Thyroid gland (tissue), 4 donors: ENCODE data around the gene PLXNA1.

ENCODE experiments used
- POLR2A ChIP-seq, 2 donors: fragments of 450-650 bp; IDR thresholded peaks; one replicate each; pipeline ENCODE4 v1.6.1; 2017; ENCODE audit warnings: antibody characterized with exemption in 2 of 2, mild to moderate bottlenecking in 2 of 2, moderate library complexity in 1 of 2
- TF ChIP-seq, protein P1 (sequence below), 6 experiments: fragments of 200-600 bp in 3 of 6; fragments of 450-650 bp in 3 of 6; sonication (generic) in 3 of 6; IDR thresholded peaks; one replicate each; pipeline ENCODE4 v1.5.1; 2016 to 2019; ENCODE audit warnings: antibody characterized with exemption in 6 of 6, mild to moderate bottlenecking in 2 of 6, inconsistent platforms in 1 of 6, moderate library complexity in 1 of 6

DNA sequence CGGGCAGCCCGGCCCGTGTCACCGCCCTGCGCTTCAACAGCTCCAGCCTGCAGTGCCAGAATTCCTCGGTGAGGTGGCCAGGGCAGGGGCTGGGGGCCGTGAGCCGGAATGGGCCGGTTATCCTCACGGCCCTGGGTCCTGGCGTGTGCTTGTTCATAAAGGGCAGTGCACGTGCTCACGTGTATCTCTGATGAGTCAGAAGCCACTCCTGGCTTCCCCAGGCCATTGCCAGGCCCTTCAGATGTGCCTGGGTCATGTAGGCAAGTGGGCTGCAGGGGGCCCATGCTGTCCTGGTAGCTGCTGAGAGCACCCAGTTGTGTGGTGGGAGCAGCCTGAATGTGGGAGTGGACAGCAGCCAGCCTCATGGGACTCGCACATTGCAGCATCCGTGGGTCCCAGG, 29.2 kb downstream of the PLXNA1 start:
- TF ChIP-seq POLR2A (IDR thresholded peaks at IDR 0.05) = no peak
- TF ChIP-seq, protein P1, sequence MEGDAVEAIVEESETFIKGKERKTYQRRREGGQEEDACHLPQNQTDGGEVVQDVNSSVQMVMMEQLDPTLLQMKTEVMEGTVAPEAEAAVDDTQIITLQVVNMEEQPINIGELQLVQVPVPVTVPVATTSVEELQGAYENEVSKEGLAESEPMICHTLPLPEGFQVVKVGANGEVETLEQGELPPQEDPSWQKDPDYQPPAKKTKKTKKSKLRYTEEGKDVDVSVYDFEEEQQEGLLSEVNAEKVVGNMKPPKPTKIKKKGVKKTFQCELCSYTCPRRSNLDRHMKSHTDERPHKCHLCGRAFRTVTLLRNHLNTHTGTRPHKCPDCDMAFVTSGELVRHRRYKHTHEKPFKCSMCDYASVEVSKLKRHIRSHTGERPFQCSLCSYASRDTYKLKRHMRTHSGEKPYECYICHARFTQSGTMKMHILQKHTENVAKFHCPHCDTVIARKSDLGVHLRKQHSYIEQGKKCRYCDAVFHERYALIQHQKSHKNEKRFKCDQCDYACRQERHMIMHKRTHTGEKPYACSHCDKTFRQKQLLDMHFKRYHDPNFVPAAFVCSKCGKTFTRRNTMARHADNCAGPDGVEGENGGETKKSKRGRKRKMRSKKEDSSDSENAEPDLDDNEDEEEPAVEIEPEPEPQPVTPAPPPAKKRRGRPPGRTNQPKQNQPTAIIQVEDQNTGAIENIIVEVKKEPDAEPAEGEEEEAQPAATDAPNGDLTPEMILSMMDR (IDR thresholded peaks at IDR 0.05) = no peak
